ENCODE measurements around the gene BTBD2.

The BTBD2 gene

GRCh38 chr19:2015608-2015950 is at the start of gene BTBD2:
Gene BTBD2, minus strand, starts transcription at chr19:2015714. Its CDS starts 11 bp downstream, at chr19:2015703.
- DNase-seq, result peak; percentile 30

- no peak for DNase-seq
These were observed 49.4 kb upstream of the BTBD2 start for GRCh38 chr19:2064788-2065524.

GRCh38 chr19:2064395-2064787 is 48.9 kb upstream of the BTBD2 start:
- no peak for DNase-seq

- no peak for DNase-seq
These were observed 48.3 kb upstream of the BTBD2 start for GRCh38 chr19:2063824-2064223.

- no peak for DNase-seq
These were observed 47.3 kb upstream of the BTBD2 start for GRCh38 chr19:2062770-2063169.

- DNase-seq, result no peak
These were observed 46.8 kb upstream of the BTBD2 start for GRCh38 chr19:2062389-2062729.

- DNase-seq, result peak; percentile 99
These were observed 46.2 kb upstream of the BTBD2 start for GRCh38 chr19:2061495-2062388.

- no peak for DNase-seq
These were observed 45.5 kb upstream of the BTBD2 start for GRCh38 chr19:2060884-2061494.

- DNase-seq, result no peak
These were observed 44.1 kb upstream of the BTBD2 start for GRCh38 chr19:2059422-2060201.

GRCh38 chr19:2058570-2059421 is 43.3 kb upstream of the BTBD2 start:
- DNase-seq, result no peak

- no peak for DNase-seq
These were observed 42.3 kb upstream of the BTBD2 start for GRCh38 chr19:2057484-2058469.

GRCh38 chr19:2056837-2057192 is 41.3 kb upstream of the BTBD2 start:
- no peak for DNase-seq

- no peak for DNase-seq
These were observed 40.7 kb upstream of the BTBD2 start for GRCh38 chr19:2055931-2056836.

GRCh38 chr19:2054763-2055162 is 39.2 kb upstream of the BTBD2 start:
- DNase-seq, result no peak

- no peak for DNase-seq
These were observed 38.3 kb upstream of the BTBD2 start for GRCh38 chr19:2053601-2054389.

- DNase-seq, result no peak
These were observed 36.5 kb upstream of the BTBD2 start for GRCh38 chr19:2051773-2052704.

- peak; percentile 93 for DNase-seq
These were observed 35.7 kb upstream of the BTBD2 start, which contains the start of gene MKNK2 for GRCh38 chr19:2050991-2051772. Gene MKNK2, minus strand, starts transcription at chr19:2051244. Its CDS starts 393 bp downstream, at chr19:2050851.
